HepG2 (cell line): ENCODE results near the gene ZNF213. TPM values are rescaled to one million over a fixed set of nuclear protein-coding genes. Genes with fewer than 3 reads are reported as not detected.

Source experiments
- ATF1 ChIP-seq: IDR thresholded peaks from 2 replicates; pipeline ENCODE4 v1.6.1; 2016; ENCODE audit warnings: mild to moderate bottlenecking, control low read depth
- CENPT ChIP-seq: sonication (generic); formaldehyde crosslinking; IDR thresholded peaks from 2 replicates; pipeline ENCODE4 v1.8.0; 2022; ENCODE audit warnings: low read depth, mild to moderate bottlenecking, moderate library complexity, missing genetic modification reagents
- HES4 ChIP-seq: sonication (generic); formaldehyde crosslinking; IDR thresholded peaks from 2 replicates; pipeline ENCODE4 v1.9.0; 2021; ENCODE audit warnings: mild to moderate bottlenecking, missing genetic modification reagents, borderline replicate concordance
- HIVEP1 ChIP-seq: sonication (generic); formaldehyde crosslinking; IDR thresholded peaks from 2 replicates; pipeline ENCODE4 v1.4.0; 2020; ENCODE audit warnings: mild to moderate bottlenecking, missing genetic modification reagents
- IRX3 ChIP-seq: sonication (generic); formaldehyde crosslinking; IDR thresholded peaks from 2 replicates; pipeline ENCODE4 v1.8.1; 2023; ENCODE audit warnings: mild to moderate bottlenecking, low read depth, missing genetic modification reagents, borderline replicate concordance
- SIX4 ChIP-seq: sonication (generic); formaldehyde crosslinking; IDR thresholded peaks from 2 replicates; pipeline ENCODE4 v1.4.0; 2020; ENCODE audit warnings: missing genetic modification reagents
- SOX6 ChIP-seq, 2 experiments: fragments of 450-650 bp in 1 of 2; sonication (generic) in 1 of 2; formaldehyde crosslinking in 1 of 2; IDR thresholded peaks; 2 replicates each; pipeline versions ENCODE4 v1.4.0 to v1.6.1; 2017 to 2020; ENCODE audit warnings: antibody characterized with exemption in 1 of 2, mild to moderate bottlenecking in 1 of 2, missing genetic modification reagents in 1 of 2
- YEATS2 ChIP-seq: sonication (generic); formaldehyde crosslinking; IDR thresholded peaks from 2 replicates; pipeline ENCODE4 v1.4.0; 2020; ENCODE audit warnings: missing genetic modification reagents, borderline replicate concordance
- YY1 ChIP-seq: IDR thresholded peaks from 2 replicates; pipeline ENCODE4 v1.6.1; 2011; ENCODE audit warnings: low read length, low read depth, moderate library complexity, mild to moderate bottlenecking; ENCODE audit not compliant: insufficient read depth, insufficient replicate concordance
- ZNF205 ChIP-seq: IDR thresholded peaks from 2 replicates; pipeline ENCODE4 v1.6.1; 2018; ENCODE audit warnings: missing biosample characterization, missing genetic modification reagents
- ZNF432 ChIP-seq: sonication (generic); formaldehyde crosslinking; IDR thresholded peaks from 2 replicates; pipeline ENCODE4 v1.5.0; 2020; ENCODE audit warnings: missing genetic modification reagents, mild to moderate bottlenecking, borderline replicate concordance
- ZNF567 ChIP-seq: sonication (generic); formaldehyde crosslinking; IDR thresholded peaks from 2 replicates; pipeline ENCODE4 v1.8.1; 2023; ENCODE audit warnings: mild to moderate bottlenecking, missing genetic modification reagents, borderline replicate concordance
- ZNF780A ChIP-seq: sonication (generic); formaldehyde crosslinking; IDR thresholded peaks from 2 replicates; pipeline ENCODE4 v1.8.0; 2022; ENCODE audit warnings: mild to moderate bottlenecking, missing genetic modification reagents, moderate library complexity
- ZNF83 ChIP-seq: sonication (generic); formaldehyde crosslinking; IDR thresholded peaks from 2 replicates; pipeline ENCODE4 v1.4.0; 2020; ENCODE audit warnings: missing genetic modification reagents, mild to moderate bottlenecking, borderline replicate concordance
- polyA plus RNA-seq, 8 experiments: library from polyadenylated mRNA; depleted of rRNA in 3 of 8; stranded (reverse) in 7 of 8; unstranded in 1 of 8; fragments of >200 nt; fragmentation: Illumina TruSeq in 4 of 8; extraction: Trizol in 4 of 8; gene quantifications; 2 replicates each; pipeline versions ENCODE4 v1.2.1 to v1.2.3, GENCODE V29; 2011 to 2016; ENCODE audit warnings: low read depth in 4 of 8, missing spikeins in 1 of 8, mixed read lengths in 1 of 8; ENCODE audit not compliant: insufficient read depth in 1 of 8
- total RNA-seq, 5 experiments: library from RNA; depleted of rRNA; stranded (reverse); fragments of >200 nt; fragmentation: Illumina TruSeq; extraction: Trizol; gene quantifications; 2 replicates each; pipeline ENCODE4 v1.2.3, GENCODE V29; 2016; ENCODE audit warnings: low read depth in 1 of 5
- TF ChIP-seq, protein P1 (sequence below): sonication (generic); formaldehyde crosslinking; conservative IDR thresholded peaks from 2 replicates; pipeline ENCODE4 v1.8.1; 2023; ENCODE audit warnings: missing genetic modification reagents
- TF ChIP-seq, protein P2 (sequence below): sonication (generic); formaldehyde crosslinking; IDR thresholded peaks from 2 replicates; pipeline ENCODE4 v1.4.0; 2020; ENCODE audit warnings: missing genetic modification reagents
- TF ChIP-seq, protein P3 (sequence below): sonication (generic); formaldehyde crosslinking; conservative IDR thresholded peaks from 2 replicates; pipeline ENCODE4 v1.4.0; 2020; ENCODE audit warnings: missing genetic modification reagents
- TF ChIP-seq, protein P4 (sequence below): fragments of 450-650 bp; IDR thresholded peaks from 2 replicates; pipeline ENCODE4 v1.6.1; 2017

Gene ZNF213
- total and polyA plus RNA-seq, 2 of the 13 experiments (the other 11 are each of a cell fraction or from before 2014, with no cell fraction given) = 0.59 to 0.97 TPM

DNA sequence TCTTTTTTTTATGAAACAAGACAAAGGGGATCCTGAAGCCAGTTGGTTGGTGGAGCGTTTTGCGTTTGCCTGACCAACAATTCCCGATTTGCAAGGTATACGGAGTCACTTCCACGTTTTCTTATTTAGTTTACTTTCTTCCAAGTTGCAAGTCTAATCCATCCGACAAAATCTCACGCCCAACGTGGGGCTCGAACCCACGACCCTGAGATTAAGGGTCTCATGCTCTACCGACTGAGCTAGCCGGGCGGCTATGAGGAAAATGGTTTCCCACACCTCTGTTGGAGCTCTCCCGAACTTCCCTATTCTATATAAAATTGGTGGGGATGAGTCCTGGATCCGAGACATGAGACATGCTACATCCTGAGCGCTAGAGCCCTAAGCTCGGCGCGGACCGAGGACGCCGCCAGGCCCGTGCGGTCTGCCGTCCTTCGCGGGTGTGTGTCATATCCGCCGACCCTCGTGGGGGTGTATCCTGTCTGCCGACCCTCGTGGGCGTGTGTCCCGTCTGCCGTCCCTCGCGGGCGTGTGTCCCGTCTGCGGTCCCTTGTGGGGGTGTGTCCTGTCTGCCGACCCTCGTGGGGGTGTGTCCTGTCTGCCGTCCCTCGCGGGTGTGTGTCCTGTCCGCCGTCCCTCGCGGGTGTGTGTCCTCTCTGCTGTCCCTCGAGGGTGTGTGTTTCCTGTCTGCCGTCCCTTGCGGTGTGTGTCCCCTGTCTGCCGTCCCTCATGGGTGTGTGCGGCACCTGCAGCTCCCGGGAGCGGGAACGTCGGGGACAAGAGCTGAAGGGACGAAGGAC lies 22.6 kb downstream of the ZNF213 start (continued):
- TF ChIP-seq, protein P1, sequence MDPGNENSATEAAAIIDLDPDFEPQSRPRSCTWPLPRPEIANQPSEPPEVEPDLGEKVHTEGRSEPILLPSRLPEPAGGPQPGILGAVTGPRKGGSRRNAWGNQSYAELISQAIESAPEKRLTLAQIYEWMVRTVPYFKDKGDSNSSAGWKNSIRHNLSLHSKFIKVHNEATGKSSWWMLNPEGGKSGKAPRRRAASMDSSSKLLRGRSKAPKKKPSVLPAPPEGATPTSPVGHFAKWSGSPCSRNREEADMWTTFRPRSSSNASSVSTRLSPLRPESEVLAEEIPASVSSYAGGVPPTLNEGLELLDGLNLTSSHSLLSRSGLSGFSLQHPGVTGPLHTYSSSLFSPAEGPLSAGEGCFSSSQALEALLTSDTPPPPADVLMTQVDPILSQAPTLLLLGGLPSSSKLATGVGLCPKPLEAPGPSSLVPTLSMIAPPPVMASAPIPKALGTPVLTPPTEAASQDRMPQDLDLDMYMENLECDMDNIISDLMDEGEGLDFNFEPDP = no peak
- TF ChIP-seq SIX4 (CRISPR knock-in tag) (no peak), YEATS2 (CRISPR knock-in tag) (no peak), HIVEP1 (no peak), ZNF567 (CRISPR knock-in tag) (no peak), HES4 (no peak), CENPT (CRISPR knock-in tag) (no peak), ZNF83 (CRISPR knock-in tag) (no peak), ZNF205 (CRISPR knock-in tag) (0 out of 2 replicates have a peak, but pooled peaks have one; percentile 36), ZNF432 (CRISPR knock-in tag) (no peak), ZNF780A (CRISPR knock-in tag) (no peak), YY1 (peak; percentile 54), IRX3 (CRISPR knock-in tag) (no peak), SOX6 (IDR thresholded peaks at IDR 0.05) (no peak), SOX6 (CRISPR knock-in tag; IDR thresholded peaks at IDR 0.05) (peak; percentile 57; the same call in 1 of the 2 replicates), ATF1 (CRISPR knock-in tag) (no peak)
- TF ChIP-seq, protein P2, sequence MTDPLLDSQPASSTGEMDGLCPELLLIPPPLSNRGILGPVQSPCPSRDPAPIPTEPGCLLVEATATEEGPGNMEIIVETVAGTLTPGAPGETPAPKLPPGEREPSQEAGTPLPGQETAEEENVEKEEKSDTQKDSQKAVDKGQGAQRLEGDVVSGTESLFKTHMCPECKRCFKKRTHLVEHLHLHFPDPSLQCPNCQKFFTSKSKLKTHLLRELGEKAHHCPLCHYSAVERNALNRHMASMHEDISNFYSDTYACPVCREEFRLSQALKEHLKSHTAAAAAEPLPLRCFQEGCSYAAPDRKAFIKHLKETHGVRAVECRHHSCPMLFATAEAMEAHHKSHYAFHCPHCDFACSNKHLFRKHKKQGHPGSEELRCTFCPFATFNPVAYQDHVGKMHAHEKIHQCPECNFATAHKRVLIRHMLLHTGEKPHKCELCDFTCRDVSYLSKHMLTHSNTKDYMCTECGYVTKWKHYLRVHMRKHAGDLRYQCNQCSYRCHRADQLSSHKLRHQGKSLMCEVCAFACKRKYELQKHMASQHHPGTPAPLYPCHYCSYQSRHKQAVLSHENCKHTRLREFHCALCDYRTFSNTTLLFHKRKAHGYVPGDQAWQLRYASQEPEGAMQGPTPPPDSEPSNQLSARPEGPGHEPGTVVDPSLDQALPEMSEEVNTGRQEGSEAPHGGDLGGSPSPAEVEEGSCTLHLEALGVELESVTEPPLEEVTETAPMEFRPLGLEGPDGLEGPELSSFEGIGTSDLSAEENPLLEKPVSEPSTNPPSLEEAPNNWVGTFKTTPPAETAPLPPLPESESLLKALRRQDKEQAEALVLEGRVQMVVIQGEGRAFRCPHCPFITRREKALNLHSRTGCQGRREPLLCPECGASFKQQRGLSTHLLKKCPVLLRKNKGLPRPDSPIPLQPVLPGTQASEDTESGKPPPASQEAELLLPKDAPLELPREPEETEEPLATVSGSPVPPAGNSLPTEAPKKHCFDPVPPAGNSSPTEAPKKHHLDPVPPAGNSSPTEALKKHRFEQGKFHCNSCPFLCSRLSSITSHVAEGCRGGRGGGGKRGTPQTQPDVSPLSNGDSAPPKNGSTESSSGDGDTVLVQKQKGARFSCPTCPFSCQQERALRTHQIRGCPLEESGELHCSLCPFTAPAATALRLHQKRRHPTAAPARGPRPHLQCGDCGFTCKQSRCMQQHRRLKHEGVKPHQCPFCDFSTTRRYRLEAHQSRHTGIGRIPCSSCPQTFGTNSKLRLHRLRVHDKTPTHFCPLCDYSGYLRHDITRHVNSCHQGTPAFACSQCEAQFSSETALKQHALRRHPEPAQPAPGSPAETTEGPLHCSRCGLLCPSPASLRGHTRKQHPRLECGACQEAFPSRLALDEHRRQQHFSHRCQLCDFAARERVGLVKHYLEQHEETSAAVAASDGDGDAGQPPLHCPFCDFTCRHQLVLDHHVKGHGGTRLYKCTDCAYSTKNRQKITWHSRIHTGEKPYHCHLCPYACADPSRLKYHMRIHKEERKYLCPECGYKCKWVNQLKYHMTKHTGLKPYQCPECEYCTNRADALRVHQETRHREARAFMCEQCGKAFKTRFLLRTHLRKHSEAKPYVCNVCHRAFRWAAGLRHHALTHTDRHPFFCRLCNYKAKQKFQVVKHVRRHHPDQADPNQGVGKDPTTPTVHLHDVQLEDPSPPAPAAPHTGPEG (CRISPR knock-in tag) = no peak; the same call in 1 of the 2 replicates
- TF ChIP-seq, protein P3, sequence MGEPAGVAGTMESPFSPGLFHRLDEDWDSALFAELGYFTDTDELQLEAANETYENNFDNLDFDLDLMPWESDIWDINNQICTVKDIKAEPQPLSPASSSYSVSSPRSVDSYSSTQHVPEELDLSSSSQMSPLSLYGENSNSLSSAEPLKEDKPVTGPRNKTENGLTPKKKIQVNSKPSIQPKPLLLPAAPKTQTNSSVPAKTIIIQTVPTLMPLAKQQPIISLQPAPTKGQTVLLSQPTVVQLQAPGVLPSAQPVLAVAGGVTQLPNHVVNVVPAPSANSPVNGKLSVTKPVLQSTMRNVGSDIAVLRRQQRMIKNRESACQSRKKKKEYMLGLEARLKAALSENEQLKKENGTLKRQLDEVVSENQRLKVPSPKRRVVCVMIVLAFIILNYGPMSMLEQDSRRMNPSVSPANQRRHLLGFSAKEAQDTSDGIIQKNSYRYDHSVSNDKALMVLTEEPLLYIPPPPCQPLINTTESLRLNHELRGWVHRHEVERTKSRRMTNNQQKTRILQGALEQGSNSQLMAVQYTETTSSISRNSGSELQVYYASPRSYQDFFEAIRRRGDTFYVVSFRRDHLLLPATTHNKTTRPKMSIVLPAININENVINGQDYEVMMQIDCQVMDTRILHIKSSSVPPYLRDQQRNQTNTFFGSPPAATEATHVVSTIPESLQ = no peak
- TF ChIP-seq, protein P4, sequence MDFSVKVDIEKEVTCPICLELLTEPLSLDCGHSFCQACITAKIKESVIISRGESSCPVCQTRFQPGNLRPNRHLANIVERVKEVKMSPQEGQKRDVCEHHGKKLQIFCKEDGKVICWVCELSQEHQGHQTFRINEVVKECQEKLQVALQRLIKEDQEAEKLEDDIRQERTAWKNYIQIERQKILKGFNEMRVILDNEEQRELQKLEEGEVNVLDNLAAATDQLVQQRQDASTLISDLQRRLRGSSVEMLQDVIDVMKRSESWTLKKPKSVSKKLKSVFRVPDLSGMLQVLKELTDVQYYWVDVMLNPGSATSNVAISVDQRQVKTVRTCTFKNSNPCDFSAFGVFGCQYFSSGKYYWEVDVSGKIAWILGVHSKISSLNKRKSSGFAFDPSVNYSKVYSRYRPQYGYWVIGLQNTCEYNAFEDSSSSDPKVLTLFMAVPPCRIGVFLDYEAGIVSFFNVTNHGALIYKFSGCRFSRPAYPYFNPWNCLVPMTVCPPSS = no peak
